Panc1 (cell line): Measurements from ENCODE around the gene GJA3. TPM values are rescaled to one million over a fixed set of nuclear protein-coding genes. Genes with fewer than 3 reads are reported as not detected.

ENCODE experiments used
- ATAC-seq: fragments of 200-7000 bp; cut with Tn5 transposase; 2 replicates; pipeline ENCODE4 v1.9.1; 2020; ENCODE audit warnings: mild to moderate bottlenecking, moderate library complexity
- BruUV-seq: library from RNA; stranded (reverse); fragments of 400-500 nt; replicated peaks from 2 replicates; lab custom pipeline; 2021; lab: Mats Ljungman, UMichigan
- CTCF ChIA-PET: fragments of 300-600 bp; sonication (Branson Sonifier 250); formaldehyde crosslinking; loops from one replicate; lab custom pipeline; 2022; ENCODE audit warnings: antibody characterized with exemption; lab: Charles Lee
- POLR2A ChIA-PET: fragments of 300-600 bp; sonication (Branson Sonifier 250); formaldehyde crosslinking; loops from one replicate; lab custom pipeline; 2022; ENCODE audit warnings: antibody characterized with exemption; lab: Charles Lee
- DNase-seq: peaks from one replicate; pipeline ENCODE4 v3.0.0-alpha.2; 2010; ENCODE audit warnings: low read depth, low spot score
- H3K27ac ChIP-seq: 2 replicates; pipeline ENCODE4 v1.5.1; 2011; ENCODE audit warnings: mild to moderate bottlenecking, low read length, inconsistent platforms
- H3K27me3 ChIP-seq: fragments of 200-500 bp; sonication (Bioruptor generic); 2 replicates; pipeline ENCODE4 v1.6.0; 2014; ENCODE audit warnings: low read length, inconsistent platforms; ENCODE audit not compliant: control insufficient read depth, insufficient read depth
- H3K36me3 ChIP-seq: fragments of 200-500 bp; sonication (Bioruptor generic); 2 replicates; pipeline ENCODE4 v1.5.1; 2014; ENCODE audit warnings: inconsistent platforms, mild to moderate bottlenecking, low read length, moderate library complexity; ENCODE audit not compliant: control insufficient read depth, insufficient read depth
- H3K4me1 ChIP-seq: 2 replicates; pipeline ENCODE4 v1.5.1; 2011; ENCODE audit warnings: inconsistent platforms, mild to moderate bottlenecking, low read length, moderate library complexity; ENCODE audit not compliant: control insufficient read depth, insufficient read depth
- H3K4me3 ChIP-seq, 2 experiments: 2 replicates each; pipeline ENCODE4 v1.5.1; 2011 to 2012; ENCODE audit warnings: low read depth in 2 of 2, low read length in 2 of 2, mild to moderate bottlenecking in 2 of 2, inconsistent platforms in 1 of 2, moderate library complexity in 1 of 2
- H3K9me3 ChIP-seq: fragments of 200-500 bp; sonication (Bioruptor generic); 2 replicates; pipeline ENCODE4 v1.5.1; 2014; ENCODE audit warnings: low read depth, mild to moderate bottlenecking, inconsistent platforms, low read length, moderate library complexity; ENCODE audit not compliant: control insufficient read depth, insufficient read depth
- CTCF ChIP-seq: fragments of 450-650 bp; IDR thresholded peaks from 2 replicates; pipeline ENCODE4 v1.5.1; 2017; ENCODE audit warnings: mild to moderate bottlenecking
- POLR2AphosphoS5 ChIP-seq: IDR thresholded peaks from 2 replicates; pipeline ENCODE4 v1.6.1; 2012; ENCODE audit warnings: mild to moderate bottlenecking, low read depth, low read length, moderate library complexity
- REST ChIP-seq, 2 experiments: IDR thresholded peaks; 2 replicates each; pipeline ENCODE4 v1.6.1; 2011 to 2012; ENCODE audit warnings: low read depth in 2 of 2, control low read depth in 1 of 2, low read length in 1 of 2, mild to moderate bottlenecking in 1 of 2, moderate library complexity in 1 of 2; ENCODE audit not compliant: insufficient read depth in 1 of 2
- SIN3A ChIP-seq: IDR thresholded peaks from 2 replicates; pipeline ENCODE4 v1.6.1; 2012; ENCODE audit warnings: low read depth, mild to moderate bottlenecking, low read length, moderate library complexity, borderline replicate concordance; ENCODE audit not compliant: insufficient read depth
- TCF7L2 ChIP-seq: IDR thresholded peaks from 2 replicates; pipeline ENCODE4 v1.6.1; 2011; ENCODE audit warnings: mild to moderate bottlenecking, low read depth, low read length, inconsistent platforms
- in situ Hi-C: cut with HindIII; loops from 2 replicates; pipeline ENCODE4 v1.10.0; 2016; ENCODE audit warnings: low sequenced_read_pairs, low pct_unique_long_range_greater_than_20kb
- intact Hi-C: fragments of 100-400 bp; cut with micrococcal nuclease; formaldehyde crosslinking; loops from one replicate; pipeline ENCODE4 v1.10.0; 2022; ENCODE audit not compliant: unreplicated experiment
- total RNA-seq: library from RNA; stranded (reverse); gene quantifications from one replicate; pipeline ENCODE4 v1.2.1, GENCODE V29; 2021; ENCODE audit not compliant: unreplicated experiment

The GJA3 gene
- total RNA-seq, 1 experiment from 2014 or later = 11.6 TPM

DNA sequence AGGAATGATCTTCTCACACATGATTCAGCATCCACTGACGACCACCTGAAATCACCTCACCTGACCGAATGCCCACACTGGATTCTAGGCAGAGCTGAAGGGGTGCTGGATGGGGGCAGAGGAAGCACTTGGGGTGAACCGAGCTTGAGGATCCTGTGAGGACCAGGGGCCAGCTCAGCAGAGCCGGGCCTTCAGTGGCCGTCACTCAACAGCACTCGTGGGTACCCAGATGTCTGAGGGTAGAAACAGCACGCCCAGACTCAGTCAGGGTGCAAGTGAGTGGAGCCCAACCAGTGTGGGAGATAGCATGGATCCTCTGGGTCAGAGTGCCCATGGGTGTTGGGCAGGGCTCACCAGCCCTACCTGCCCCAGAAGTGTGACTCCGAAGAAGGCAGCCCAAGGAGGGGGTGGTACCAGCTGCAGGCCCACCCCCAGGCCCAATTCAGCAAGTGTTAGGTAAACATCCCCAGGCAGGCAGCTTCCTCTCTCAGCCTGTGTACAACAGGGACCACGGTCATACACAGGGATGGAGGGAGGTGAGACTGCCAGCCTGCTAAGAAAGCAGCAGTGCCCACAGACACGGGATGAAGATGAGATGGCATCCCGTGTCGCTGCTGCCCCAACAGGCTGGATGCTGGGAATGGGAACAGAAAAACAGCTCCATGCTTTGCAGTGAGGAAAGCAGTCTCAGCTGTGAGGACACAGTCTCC is 16.6 kb downstream of the GJA3 start:
- no peak overlapping the region for H3K27ac ChIP-seq
- intact Hi-C loops (no loop called here), in situ Hi-C loops (no loop called here)
- H3K4me1 ChIP-seq = no peaks in the 10 kb centered on the region
- DNase-seq (no peak), ATAC-seq (no peak)
- no peaks in the 10 kb centered on the region for H3K27me3 ChIP-seq
- CTCF ChIA-PET = no interaction called here
- no TSS peak for BruUV-seq
- no peak overlapping the region for H3K4me3 ChIP-seq
- no peaks in the 10 kb centered on the region for H3K9me3 ChIP-seq
- no peaks in the 10 kb centered on the region for H3K36me3 ChIP-seq
- TF ChIP-seq TCF7L2 = no peak
- TF ChIP-seq CTCF = no peak
- TF ChIP-seq REST (IDR thresholded peaks at IDR 0.05; ENCODE audit: insufficient read depth in 1 of 2, low read depth in 2 of 2, low read length in 1 of 2) = no peak
- no peak for TF ChIP-seq SIN3A
- no peak for TF ChIP-seq POLR2AphosphoS5
- POLR2A ChIA-PET = no interaction called here

DNA sequence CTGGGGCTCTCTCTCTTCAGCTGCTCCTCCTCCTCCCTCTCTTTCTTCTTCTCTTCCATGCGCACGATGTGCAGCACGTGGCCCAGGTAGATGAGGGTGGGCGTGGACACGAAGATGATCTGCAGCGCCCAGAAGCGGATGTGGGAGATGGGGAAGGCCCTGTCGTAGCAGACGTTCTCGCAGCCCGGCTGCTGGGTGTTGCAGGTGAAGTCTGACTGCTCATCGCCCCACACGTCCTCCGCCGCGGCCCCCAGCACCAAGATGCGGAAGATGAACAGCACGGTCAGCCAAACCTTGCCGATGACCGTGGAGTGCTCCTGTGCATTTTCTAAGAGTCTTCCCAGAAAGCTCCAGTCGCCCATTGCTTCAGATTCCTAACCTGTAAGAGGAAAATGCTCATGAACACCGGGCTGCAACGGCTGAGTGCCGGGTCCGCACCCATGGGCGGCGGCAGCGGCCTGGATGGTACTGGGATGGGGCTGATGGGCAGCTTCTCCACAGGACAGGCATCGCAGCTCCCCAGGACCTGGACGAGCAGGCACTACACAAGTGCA is 17.8 kb downstream of the GJA3 start:
- Histone ChIP-seq H3K36me3 (no peaks in the 10 kb centered on the region), H3K4me3 (no peak overlapping the region), H3K27ac (no peak overlapping the region), H3K9me3 (no peaks in the 10 kb centered on the region), H3K27me3 (no peaks in the 10 kb centered on the region), H3K4me1 (no peaks in the 10 kb centered on the region)
- ChIA-PET POLR2A (no interaction called here), CTCF (no interaction called here)
- intact Hi-C loops (no loop called here), in situ Hi-C loops (no loop called here)
- no peak for DNase-seq
- ATAC-seq = no peak
- no TSS peak for BruUV-seq
- no peak for TF ChIP-seq REST (IDR thresholded peaks at IDR 0.05; ENCODE audit: insufficient read depth in 1 of 2, low read depth in 2 of 2, low read length in 1 of 2)
- no peak for TF ChIP-seq CTCF
- TF ChIP-seq POLR2AphosphoS5 = no peak
- TF ChIP-seq SIN3A = no peak
- TF ChIP-seq TCF7L2 = no peak
